ENCODE data around the gene KTI12.

Gene KTI12

GRCh38 chr1:52055866-52056162 lies 22.2 kb upstream of the KTI12 start:
- Histone ChIP-seq H3K4me2 (ENCODE audit: low read depth, low read length, poor library complexity, severe bottlenecking) (peak overlapping the region; percentile 94), H3K27me3 (ENCODE audit: low read length) (no peaks in the 10 kb centered on the region), H4K20me1 (ENCODE audit: low read depth, low read length) (peaks cover 3% of the 10 kb centered on the region; the same call in 1 of the 2 replicates), H3K9ac (ENCODE audit: low read length) (peak overlapping the region; percentile 83), H3K4me3 (ENCODE audit: insufficient read depth, low read length, poor library complexity, severe bottlenecking) (peak overlapping the region; percentile 77), H3K36me3 (ENCODE audit: low read length) (peaks cover 4% of the 10 kb centered on the region; the same call in 1 of the 2 replicates), H2AFZ (ENCODE audit: low read depth, low read length, severe bottlenecking) (peak overlapping the region; percentile 82), H3K9me3 (ENCODE audit: insufficient read depth, low read length) (no peaks in the 10 kb centered on the region), H3K79me2 (ENCODE audit: insufficient read depth, low read length) (peaks cover 80% of the 10 kb centered on the region), H3K9me2 (replicated peaks; ENCODE audit: insufficient read depth, low read length) (no peaks in the 10 kb centered on the region), H3K27ac (ENCODE audit: low read depth, low read length) (peak overlapping the region; percentile 73), H3F3A (ENCODE audit: insufficient read depth) (peaks cover 9% of the 10 kb centered on the region)
- TF ChIP-seq, protein P1, sequence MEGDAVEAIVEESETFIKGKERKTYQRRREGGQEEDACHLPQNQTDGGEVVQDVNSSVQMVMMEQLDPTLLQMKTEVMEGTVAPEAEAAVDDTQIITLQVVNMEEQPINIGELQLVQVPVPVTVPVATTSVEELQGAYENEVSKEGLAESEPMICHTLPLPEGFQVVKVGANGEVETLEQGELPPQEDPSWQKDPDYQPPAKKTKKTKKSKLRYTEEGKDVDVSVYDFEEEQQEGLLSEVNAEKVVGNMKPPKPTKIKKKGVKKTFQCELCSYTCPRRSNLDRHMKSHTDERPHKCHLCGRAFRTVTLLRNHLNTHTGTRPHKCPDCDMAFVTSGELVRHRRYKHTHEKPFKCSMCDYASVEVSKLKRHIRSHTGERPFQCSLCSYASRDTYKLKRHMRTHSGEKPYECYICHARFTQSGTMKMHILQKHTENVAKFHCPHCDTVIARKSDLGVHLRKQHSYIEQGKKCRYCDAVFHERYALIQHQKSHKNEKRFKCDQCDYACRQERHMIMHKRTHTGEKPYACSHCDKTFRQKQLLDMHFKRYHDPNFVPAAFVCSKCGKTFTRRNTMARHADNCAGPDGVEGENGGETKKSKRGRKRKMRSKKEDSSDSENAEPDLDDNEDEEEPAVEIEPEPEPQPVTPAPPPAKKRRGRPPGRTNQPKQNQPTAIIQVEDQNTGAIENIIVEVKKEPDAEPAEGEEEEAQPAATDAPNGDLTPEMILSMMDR (IDR thresholded peaks at IDR 0.05; ENCODE audit: insufficient read depth, low read length, poor library complexity, severe bottlenecking) = no peak
- no peak for TF ChIP-seq EZH2phosphoT487 (conservative IDR thresholded peaks at IDR 0.05; ENCODE audit: low read length)

DNA sequence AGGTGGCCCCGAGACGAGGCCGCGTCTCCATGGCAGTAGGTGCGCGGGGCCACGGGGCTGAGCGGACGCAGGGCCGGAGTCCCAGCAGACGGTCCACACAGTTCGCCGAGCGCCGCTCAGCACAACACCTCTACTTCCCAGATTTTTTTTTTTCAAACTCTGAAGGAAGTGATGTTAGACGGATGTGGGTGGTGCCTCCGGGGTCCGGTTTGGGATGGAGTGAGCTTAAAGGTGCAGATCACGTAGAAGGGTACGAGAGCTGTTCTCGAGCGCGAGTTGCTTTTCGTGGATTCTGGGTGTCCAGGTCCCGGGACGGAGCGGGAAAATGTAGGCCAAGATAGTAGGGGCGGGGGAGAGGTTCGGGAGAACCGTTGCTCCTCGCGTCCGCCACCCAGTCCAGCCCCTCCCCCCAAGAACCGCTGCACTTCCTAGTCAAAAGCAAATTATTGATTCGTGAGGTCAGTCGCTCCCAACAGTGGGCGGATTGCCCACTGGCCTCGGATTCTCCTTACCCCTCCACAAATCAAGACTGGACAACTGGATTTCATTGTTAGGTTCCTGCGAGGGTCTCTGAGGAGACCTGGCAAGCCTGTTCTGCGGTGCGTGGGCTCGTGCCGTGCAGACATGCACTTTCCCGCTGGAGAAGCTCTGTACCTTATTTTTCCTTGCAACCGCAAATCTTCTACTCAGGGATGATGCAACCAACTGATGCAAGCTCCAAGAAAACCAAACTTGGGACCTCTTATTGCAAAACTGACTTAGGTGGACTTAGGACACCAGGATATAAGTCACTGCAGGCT lies 21.7 kb upstream of the KTI12 start, which contains the start of gene TXNDC12:
TXNDC12 (minus strand) TSS at position 126 of the 800 bp plus-strand sequence; CDS start at position 31, 95 bp downstream.
- H3K9me3 ChIP-seq (ENCODE audit: insufficient read depth, low read length) = no peaks in the 10 kb centered on the region
- peaks cover 77% of the 10 kb centered on the region for H3K79me2 ChIP-seq (ENCODE audit: insufficient read depth, low read length)
- no peak for TF ChIP-seq EZH2phosphoT487 (conservative IDR thresholded peaks at IDR 0.05; ENCODE audit: low read length)
- TF ChIP-seq, protein P1 (IDR thresholded peaks at IDR 0.05; ENCODE audit: insufficient read depth, low read length, poor library complexity, severe bottlenecking) = no peak
- peak within 1 kb of the TSS; percentile 82 for H2AFZ ChIP-seq (ENCODE audit: low read depth, low read length, severe bottlenecking)
- H3K36me3 ChIP-seq (ENCODE audit: low read length) = no peaks in the 10 kb centered on the region; the same call in 1 of the 2 replicates
- H4K20me1 ChIP-seq (ENCODE audit: low read depth, low read length) = peaks cover 3% of the 10 kb centered on the region; the same call in 1 of the 2 replicates
- H3K9me2 ChIP-seq (replicated peaks; ENCODE audit: insufficient read depth, low read length) = no peaks in the 10 kb centered on the region
- H3K27me3 ChIP-seq (ENCODE audit: low read length) = no peaks in the 10 kb centered on the region
- peak within 1 kb of the TSS; percentile 94 for H3K4me2 ChIP-seq (ENCODE audit: low read depth, low read length, poor library complexity, severe bottlenecking)
- H3F3A ChIP-seq (ENCODE audit: insufficient read depth) = peaks cover 9% of the 10 kb centered on the region
- peak within 1 kb of the TSS; percentile 77 for H3K4me3 ChIP-seq (ENCODE audit: insufficient read depth, low read length, poor library complexity, severe bottlenecking)
- H3K27ac ChIP-seq (ENCODE audit: low read depth, low read length) = peak within 1 kb of the TSS; percentile 73
- H3K9ac ChIP-seq (ENCODE audit: low read length) = peak within 1 kb of the TSS; percentile 83

- H3K4me3 ChIP-seq (ENCODE audit: insufficient read depth, low read length, poor library complexity, severe bottlenecking) = peak overlapping the region; percentile 77
- H3K27ac ChIP-seq (ENCODE audit: low read depth, low read length) = peak overlapping the region; percentile 73
- TF ChIP-seq, protein P1 (IDR thresholded peaks at IDR 0.05; ENCODE audit: insufficient read depth, low read length, poor library complexity, severe bottlenecking) = no peak
- no peak for TF ChIP-seq EZH2phosphoT487 (conservative IDR thresholded peaks at IDR 0.05; ENCODE audit: low read length)
- H3K9ac ChIP-seq (ENCODE audit: low read length) = peak overlapping the region; percentile 83
- no peaks in the 10 kb centered on the region for H3K27me3 ChIP-seq (ENCODE audit: low read length)
- peaks cover 13% of the 10 kb centered on the region for H3F3A ChIP-seq (ENCODE audit: insufficient read depth)
- peak overlapping the region; percentile 82 for H2AFZ ChIP-seq (ENCODE audit: low read depth, low read length, severe bottlenecking)
- no peaks in the 10 kb centered on the region for H3K9me3 ChIP-seq (ENCODE audit: insufficient read depth, low read length)
- H3K79me2 ChIP-seq (ENCODE audit: insufficient read depth, low read length) = peaks cover 75% of the 10 kb centered on the region
- peaks cover 3% of the 10 kb centered on the region; the same call in 1 of the 2 replicates for H4K20me1 ChIP-seq (ENCODE audit: low read depth, low read length)
- no peaks in the 10 kb centered on the region for H3K9me2 ChIP-seq (replicated peaks; ENCODE audit: insufficient read depth, low read length)
- peak overlapping the region; percentile 94 for H3K4me2 ChIP-seq (ENCODE audit: low read depth, low read length, poor library complexity, severe bottlenecking)
- H3K36me3 ChIP-seq (ENCODE audit: low read length) = no peaks in the 10 kb centered on the region; the same call in 1 of the 2 replicates
Measured at GRCh38 chr1:52054496-52055065, 21.0 kb upstream of the KTI12 start.

All from SU-DHL-6 (cell line).